Neural crest cell (in vitro differentiated cells): ENCODE data around the gene GRB2. TPM values are rescaled to one million over a fixed set of nuclear protein-coding genes. Genes with fewer than 3 reads are reported as not detected.
"Not testable (repeated sequence)": the region's sequence is repeated elsewhere in the genome, so short reads cannot be mapped to it uniquely, and the experiment has no call there.

ENCODE experiments used
- DNase-seq: peaks from one replicate; pipeline ENCODE4 v3.0.0; 2021; ENCODE audit warnings: low read depth, mixed read lengths, low spot score
- H3K27ac Mint-ChIP-seq: one replicate; pipeline ENCODE4 v1.8.0; 2021; ENCODE audit warnings: mild to moderate bottlenecking, mixed read lengths; ENCODE audit not compliant: unreplicated experiment
- H3K27me3 Mint-ChIP-seq: 2 replicates; pipeline ENCODE4 v1.8.0; 2021; ENCODE audit warnings: low read depth, mild to moderate bottlenecking, mixed read lengths
- H3K36me3 Mint-ChIP-seq: 2 replicates; pipeline ENCODE4 v1.8.0; 2021; ENCODE audit warnings: low read depth, mild to moderate bottlenecking, mixed read lengths
- H3K4me1 Mint-ChIP-seq: 2 replicates; pipeline ENCODE4 v1.8.0; 2021; ENCODE audit warnings: mixed read lengths
- H3K4me3 Mint-ChIP-seq: one replicate; pipeline ENCODE4 v1.8.0; 2021; ENCODE audit warnings: mild to moderate bottlenecking, mixed read lengths
- H3K9me3 Mint-ChIP-seq: 2 replicates; pipeline ENCODE4 v1.8.0; 2021; ENCODE audit warnings: mixed read lengths
- long read RNA-seq: library from polyadenylated mRNA; unstranded; transcript quantifications from one replicate; pipeline ENCODE4 v2.0.0, GENCODE V29; 2020
- total RNA-seq: library from RNA; stranded (reverse); gene quantifications from 2 replicates; pipeline ENCODE4 v1.2.1, GENCODE V29; 2021
- TF ChIP-seq, protein P1 (sequence below): fragments of 200-600 bp; sonication (generic); conservative IDR thresholded peaks from 2 replicates; pipeline ENCODE4 v1.5.0; 2021; ENCODE audit warnings: antibody characterized with exemption, mild to moderate bottlenecking

Gene GRB2
- 69.3 and 79.4 TPM in 2 replicates for total RNA-seq
- long read RNA-seq, transcript GRB2-202 (6 exons, 3,248 nt) = minor isoform, 22 of 61 reads
- long read RNA-seq, transcript GRB2-205 (5 exons, 3,182 nt) = major isoform, 29 of 61 reads
- long read RNA-seq, partial matches to known transcripts = 2 of 61 reads
- long read RNA-seq, other reads (novel, unspliced or antisense) = 8 of 61 reads

DNA sequence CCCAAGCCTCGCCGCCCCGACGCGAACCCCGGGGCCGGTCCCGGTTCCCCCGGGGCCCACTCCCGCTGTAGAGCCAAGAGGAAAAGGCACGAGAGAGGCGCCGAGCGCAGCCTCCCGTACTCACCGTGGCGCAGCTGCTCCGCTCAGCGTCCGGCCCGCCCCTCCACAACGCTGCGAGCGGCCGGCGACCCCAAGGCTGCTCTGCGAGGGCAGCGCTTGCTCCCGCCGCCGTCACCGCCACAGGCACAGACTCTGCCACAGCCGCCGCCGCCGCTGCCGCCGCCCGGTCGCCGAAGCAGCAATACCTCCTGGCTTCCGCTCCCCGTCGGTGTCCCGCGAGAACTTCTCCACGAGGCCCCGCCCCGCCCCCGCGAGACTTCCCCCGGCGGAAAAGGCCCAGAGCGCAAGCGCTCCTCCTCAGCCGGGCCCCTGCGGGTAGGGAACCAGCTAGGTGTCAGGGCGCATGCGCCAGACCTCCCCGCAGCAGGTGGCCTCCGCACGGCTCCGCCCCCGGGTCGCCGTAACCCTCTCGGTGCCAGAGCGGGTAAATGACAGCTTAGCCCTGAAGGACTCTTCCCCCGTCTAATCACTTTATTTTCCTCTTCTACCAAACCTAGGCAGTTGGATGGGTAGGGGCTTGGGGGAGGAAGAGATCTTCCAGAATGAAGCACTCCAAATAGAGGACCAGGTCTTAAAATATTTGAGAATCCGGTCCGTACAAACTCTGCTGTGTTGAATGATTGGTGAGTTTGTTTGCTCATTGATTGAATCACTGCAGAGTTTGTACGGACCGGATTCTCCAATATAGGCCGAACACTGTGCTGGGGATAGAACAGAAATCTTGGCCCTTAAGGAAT, at the start of gene GRB2:
GRB2 (minus strand) TSS at position 314 of the 857 bp plus-strand sequence. CDS start 12,050 bp downstream, outside the sequence.
- Mint-ChIP-seq H3K9me3 (no peaks in the 10 kb centered on the region), H3K36me3 (no peaks in the 10 kb centered on the region), H3K4me1 (peaks cover 26% of the 10 kb centered on the region), H3K4me3 (peak within 1 kb of the TSS; percentile 97), H3K27ac (peak within 1 kb of the TSS; percentile 90), H3K27me3 (peaks cover 26% of the 10 kb centered on the region)
- TF ChIP-seq, protein P1, sequence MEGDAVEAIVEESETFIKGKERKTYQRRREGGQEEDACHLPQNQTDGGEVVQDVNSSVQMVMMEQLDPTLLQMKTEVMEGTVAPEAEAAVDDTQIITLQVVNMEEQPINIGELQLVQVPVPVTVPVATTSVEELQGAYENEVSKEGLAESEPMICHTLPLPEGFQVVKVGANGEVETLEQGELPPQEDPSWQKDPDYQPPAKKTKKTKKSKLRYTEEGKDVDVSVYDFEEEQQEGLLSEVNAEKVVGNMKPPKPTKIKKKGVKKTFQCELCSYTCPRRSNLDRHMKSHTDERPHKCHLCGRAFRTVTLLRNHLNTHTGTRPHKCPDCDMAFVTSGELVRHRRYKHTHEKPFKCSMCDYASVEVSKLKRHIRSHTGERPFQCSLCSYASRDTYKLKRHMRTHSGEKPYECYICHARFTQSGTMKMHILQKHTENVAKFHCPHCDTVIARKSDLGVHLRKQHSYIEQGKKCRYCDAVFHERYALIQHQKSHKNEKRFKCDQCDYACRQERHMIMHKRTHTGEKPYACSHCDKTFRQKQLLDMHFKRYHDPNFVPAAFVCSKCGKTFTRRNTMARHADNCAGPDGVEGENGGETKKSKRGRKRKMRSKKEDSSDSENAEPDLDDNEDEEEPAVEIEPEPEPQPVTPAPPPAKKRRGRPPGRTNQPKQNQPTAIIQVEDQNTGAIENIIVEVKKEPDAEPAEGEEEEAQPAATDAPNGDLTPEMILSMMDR = no peak
- DNase-seq = peak; percentile 100

DNA sequence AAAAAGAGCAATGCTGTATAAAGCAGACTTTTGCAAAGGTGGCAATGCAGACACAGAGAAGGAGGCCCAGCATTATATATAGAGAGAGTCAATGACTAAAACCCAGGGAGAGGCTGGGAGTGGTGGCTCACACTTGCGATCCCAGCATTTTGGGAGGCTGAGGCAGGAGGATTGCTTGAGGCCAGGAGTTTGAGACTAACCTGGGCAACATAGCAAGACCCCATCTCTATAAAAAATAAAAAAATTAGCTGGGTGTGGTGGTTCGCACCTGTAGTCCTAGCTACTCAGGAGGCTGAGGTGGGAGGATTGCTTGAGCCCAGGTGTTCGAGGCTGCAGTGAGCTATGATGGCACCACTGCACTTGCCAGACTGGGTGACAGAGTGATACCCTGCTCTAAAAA, 49.2 kb upstream of the GRB2 start:
- H3K27ac Mint-ChIP-seq, DNase-seq, H3K9me3 Mint-ChIP-seq, H3K36me3 Mint-ChIP-seq, H3K27me3 Mint-ChIP-seq: not testable (repeated sequence)
- Mint-ChIP-seq H3K4me1 (peaks cover 46% of the 10 kb centered on the region), H3K4me3 (peak overlapping the region; percentile 9)

DNA sequence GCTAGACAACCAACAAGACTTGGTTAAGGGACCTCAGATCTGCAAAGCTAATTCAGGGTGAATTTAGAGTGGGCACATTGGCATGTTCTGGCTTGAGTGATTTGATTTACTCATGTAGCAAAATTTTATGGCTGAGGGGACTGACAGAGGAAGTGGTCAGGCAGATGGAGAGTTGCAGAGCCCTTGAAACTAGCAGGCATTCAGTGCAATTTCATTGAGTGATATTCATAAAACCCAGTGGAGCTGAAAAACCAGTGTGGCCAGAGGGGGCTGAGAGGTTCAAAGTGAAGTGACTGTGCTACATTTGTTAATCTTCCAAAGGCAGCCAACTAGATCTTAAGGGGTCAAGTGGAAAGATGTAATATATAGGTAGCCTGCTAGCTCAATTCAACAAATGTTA, 48.7 kb upstream of the GRB2 start:
- no peaks in the 10 kb centered on the region for H3K27me3 Mint-ChIP-seq
- peaks cover 43% of the 10 kb centered on the region for H3K4me1 Mint-ChIP-seq
- peak overlapping the region; percentile 9 for H3K4me3 Mint-ChIP-seq
- no peak overlapping the region for H3K27ac Mint-ChIP-seq
- TF ChIP-seq, protein P1 = no peak
- no peak for DNase-seq
- H3K36me3 Mint-ChIP-seq = no peaks in the 10 kb centered on the region
- no peaks in the 10 kb centered on the region for H3K9me3 Mint-ChIP-seq

DNA sequence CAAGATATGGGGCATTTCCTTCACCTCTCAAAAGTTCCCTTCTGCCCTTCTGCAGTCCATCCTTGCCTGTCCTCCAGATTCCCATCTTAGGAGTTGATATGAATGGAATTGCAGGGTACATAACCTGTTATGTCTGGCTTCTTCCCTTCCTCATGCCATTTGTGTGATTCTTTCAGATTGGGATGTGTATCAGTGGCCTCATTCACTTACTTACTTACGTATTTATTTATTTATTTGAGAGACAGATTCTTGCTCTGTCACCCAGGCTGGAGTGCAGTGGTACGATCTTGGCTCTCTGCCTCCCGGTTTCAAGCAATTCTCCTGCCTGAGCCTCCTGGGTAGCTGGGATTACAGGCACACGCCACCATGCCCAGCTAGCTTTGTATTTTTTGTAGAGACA, 44.8 kb upstream of the GRB2 start:
- Mint-ChIP-seq H3K27me3 (no peaks in the 10 kb centered on the region), H3K4me1 (peaks cover 10% of the 10 kb centered on the region), H3K36me3 (no peaks in the 10 kb centered on the region), H3K4me3 (no peak overlapping the region), H3K9me3 (no peaks in the 10 kb centered on the region), H3K27ac (no peak overlapping the region)
- TF ChIP-seq, protein P1 = no peak
- DNase-seq = no peak

DNA sequence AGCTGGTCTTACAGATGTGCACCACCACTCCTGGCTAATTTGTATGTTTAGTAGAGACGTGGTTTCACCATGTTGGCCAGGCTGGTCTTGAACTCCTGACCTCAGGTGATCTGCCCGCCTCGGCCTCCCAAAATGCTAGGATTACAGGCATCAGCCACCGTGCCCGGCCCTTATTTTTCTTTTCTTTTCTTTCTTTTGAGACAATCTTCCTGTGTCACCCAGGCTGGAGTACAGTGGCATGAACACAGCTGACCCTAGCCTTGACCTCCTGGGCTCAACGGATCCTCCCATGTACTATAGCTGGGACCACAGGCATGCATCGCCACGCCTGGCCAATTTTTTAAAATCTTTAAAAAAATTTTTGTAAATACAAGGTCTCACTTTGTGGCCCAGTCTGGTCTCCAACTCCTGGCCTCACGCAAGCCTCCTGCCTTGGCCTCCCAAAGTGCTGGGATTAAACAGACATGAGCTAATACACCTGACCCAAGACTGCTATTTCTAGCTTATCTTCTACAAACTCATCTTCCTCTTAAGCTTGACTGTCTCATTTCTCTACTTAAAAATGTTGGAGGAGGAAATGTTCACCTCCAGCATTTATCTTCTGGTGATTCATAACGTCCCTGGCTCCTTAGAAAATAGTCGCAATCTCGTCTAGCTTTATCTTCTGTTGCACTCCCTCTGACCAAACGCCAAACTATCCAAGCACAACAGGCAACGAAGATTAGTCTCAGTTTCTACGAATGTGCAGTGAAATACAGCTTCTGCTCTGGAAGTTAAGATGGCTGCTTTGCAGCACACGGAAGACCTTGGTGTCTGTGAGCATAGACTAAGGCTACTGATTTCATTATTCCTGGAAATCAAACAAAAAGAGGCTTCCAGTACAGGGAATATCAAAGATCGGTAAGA, 42.7 kb upstream of the GRB2 start:
- no peaks in the 10 kb centered on the region for H3K27me3 Mint-ChIP-seq
- no peak overlapping the region for H3K4me3 Mint-ChIP-seq
- no peaks in the 10 kb centered on the region for H3K9me3 Mint-ChIP-seq
- TF ChIP-seq, protein P1 = no peak
- peaks cover 9% of the 10 kb centered on the region for H3K4me1 Mint-ChIP-seq
- no peak for DNase-seq
- H3K36me3 Mint-ChIP-seq = no peaks in the 10 kb centered on the region
- no peak overlapping the region for H3K27ac Mint-ChIP-seq

DNA sequence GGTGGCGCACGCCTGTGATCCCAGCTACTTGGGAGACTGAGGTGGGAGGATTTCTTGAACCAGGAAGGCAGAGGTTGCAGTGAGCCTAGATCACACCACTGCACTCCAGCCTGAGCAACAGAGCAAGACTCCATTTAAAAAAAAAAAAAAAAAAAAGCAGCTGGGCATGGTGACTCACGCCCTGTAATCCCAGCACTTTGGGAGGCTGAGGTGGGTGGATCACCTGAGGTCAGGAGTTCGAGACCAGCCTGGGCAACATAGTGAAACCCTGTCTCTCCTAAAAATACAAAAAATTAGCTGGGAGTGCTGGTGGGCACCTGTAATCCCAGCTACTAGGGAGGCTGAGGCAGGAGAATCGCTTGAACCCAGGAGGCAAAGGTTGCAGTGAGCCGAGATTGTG, 40.4 kb upstream of the GRB2 start:
- H3K36me3 Mint-ChIP-seq, H3K27me3 Mint-ChIP-seq, H3K4me3 Mint-ChIP-seq: not testable (repeated sequence)

More for the DNA sequence above, 40.4 kb upstream of the GRB2 start:
- DNase-seq, H3K9me3 Mint-ChIP-seq, H3K27ac Mint-ChIP-seq: not testable (repeated sequence)
- H3K4me1 Mint-ChIP-seq = peaks cover 15% of the 10 kb centered on the region
